ENCODE results near the gene TMTC3. TPM values are rescaled to one million over a fixed set of nuclear protein-coding genes. Genes with fewer than 3 reads are reported as not detected.

TMTC3 gene
- total RNA-seq, 2 experiments from 2014 or later = 5.5 to 9.4 TPM

GRCh38 chr12:88188180-88188579 is 46.1 kb downstream of the TMTC3 start:
- POLR2A ChIA-PET = interaction anchor here (0.7 to 1.4 kb wide), 2 partner anchors 13 to 31 kb away, joined by 4 read pairs; no protein-coding TSS in a partner anchor
- BruUV-seq (replicated peaks) = no TSS peak
- H3K36me3 ChIP-seq (ENCODE audit: insufficient read depth, low read length) = peaks cover 21% of the 10 kb centered on the region; the same call in 1 of the 2 replicates

GRCh38 chr12:88192426-88192825 is 50.3 kb downstream of the TMTC3 start:
- Histone ChIP-seq H3K4me1 (ENCODE audit: insufficient read depth, low read length, poor library complexity, severe bottlenecking) (no peaks in the 10 kb centered on the region), H4K20me1 (ENCODE audit: insufficient read depth, low read length) (no peaks in the 10 kb centered on the region), H3K79me2 (ENCODE audit: insufficient read depth, low read depth, low read length) (no peaks in the 10 kb centered on the region), H2AFZ (ENCODE audit: low read length) (no peak overlapping the region), H3K27ac (ENCODE audit: low read depth, low read length, poor library complexity, severe bottlenecking) (no peak overlapping the region), H3K36me3 (ENCODE audit: insufficient read depth, low read length) (peaks cover 30% of the 10 kb centered on the region), H3K4me3 (ENCODE audit: low read depth, low read length, poor library complexity, severe bottlenecking) (no peak overlapping the region), H3K4me2 (ENCODE audit: low read length) (no peak overlapping the region), H3K9me3 (ENCODE audit: low read length) (no peaks in the 10 kb centered on the region), H3K9me2 (ENCODE audit: insufficient read depth, low read length) (no peaks in the 10 kb centered on the region)
- BruUV-seq (replicated peaks) = no TSS peak
- POLR2A ChIA-PET = no interaction called here
- TF ChIP-seq CTCF (conservative IDR thresholded peaks at IDR 0.05; ENCODE audit: low read length) = no peak
- no peak for TF ChIP-seq EZH2phosphoT487 (IDR thresholded peaks at IDR 0.05; ENCODE audit: borderline replicate concordance, low read depth, low read length)
- intact Hi-C loops (cut with micrococcal nuclease; ENCODE audit: unreplicated experiment) = no loop called here
- DNase-seq (ENCODE audit: low spot score) = no peak
- CTCF ChIA-PET (ENCODE audit: unreplicated experiment) = no interaction called here

More at GRCh38 chr12:88188180-88188579, 46.1 kb downstream of the TMTC3 start:
- intact Hi-C loops (cut with micrococcal nuclease; ENCODE audit: unreplicated experiment) = no loop called here
- Histone ChIP-seq H3K79me2 (ENCODE audit: insufficient read depth, low read depth, low read length) (no peaks in the 10 kb centered on the region), H3K4me1 (ENCODE audit: insufficient read depth, low read length, poor library complexity, severe bottlenecking) (no peaks in the 10 kb centered on the region), H3K4me3 (ENCODE audit: low read depth, low read length, poor library complexity, severe bottlenecking) (no peak overlapping the region), H3K27ac (ENCODE audit: low read depth, low read length, poor library complexity, severe bottlenecking) (no peak overlapping the region), H3K9me3 (ENCODE audit: low read length) (peaks cover 4% of the 10 kb centered on the region; the same call in 1 of the 2 replicates), H4K20me1 (ENCODE audit: insufficient read depth, low read length) (no peaks in the 10 kb centered on the region), H2AFZ (ENCODE audit: low read length) (no peak overlapping the region), H3K4me2 (ENCODE audit: low read length) (no peak overlapping the region), H3K9me2 (ENCODE audit: insufficient read depth, low read length) (no peaks in the 10 kb centered on the region)
- no peak for TF ChIP-seq EZH2phosphoT487 (IDR thresholded peaks at IDR 0.05; ENCODE audit: borderline replicate concordance, low read depth, low read length)
- TF ChIP-seq CTCF (conservative IDR thresholded peaks at IDR 0.05; ENCODE audit: low read length) = no peak
- CTCF ChIA-PET (ENCODE audit: unreplicated experiment) = no interaction called here
- DNase-seq (ENCODE audit: low spot score) = no peak

GRCh38 chr12:88194868-88195267 is 52.8 kb downstream of the TMTC3 start:
- DNase-seq (ENCODE audit: low spot score) = no peak
- intact Hi-C loops (cut with micrococcal nuclease; ENCODE audit: unreplicated experiment) = no loop called here
- no peak overlapping the region for H2AFZ ChIP-seq (ENCODE audit: low read length)
- no peak overlapping the region for H3K27ac ChIP-seq (ENCODE audit: low read depth, low read length, poor library complexity, severe bottlenecking)
- no TSS peak for BruUV-seq (replicated peaks)
- H3K4me3 ChIP-seq (ENCODE audit: low read depth, low read length, poor library complexity, severe bottlenecking) = no peak overlapping the region
- no peaks in the 10 kb centered on the region for H3K9me2 ChIP-seq (ENCODE audit: insufficient read depth, low read length)
- CTCF ChIA-PET (ENCODE audit: unreplicated experiment) = no interaction called here
- POLR2A ChIA-PET = interaction anchor here (0.7 to 1.0 kb wide), 3 partner anchors 8 to 1609 kb away, joined by 3 read pairs; no protein-coding TSS in a partner anchor
- H4K20me1 ChIP-seq (ENCODE audit: insufficient read depth, low read length) = no peaks in the 10 kb centered on the region
- H3K9me3 ChIP-seq (ENCODE audit: low read length) = no peaks in the 10 kb centered on the region
- H3K4me2 ChIP-seq (ENCODE audit: low read length) = no peak overlapping the region
- TF ChIP-seq CTCF (conservative IDR thresholded peaks at IDR 0.05; ENCODE audit: low read length) (no peak), EZH2phosphoT487 (IDR thresholded peaks at IDR 0.05; ENCODE audit: borderline replicate concordance, low read depth, low read length) (no peak)
- peaks cover 30% of the 10 kb centered on the region for H3K36me3 ChIP-seq (ENCODE audit: insufficient read depth, low read length)
- H3K79me2 ChIP-seq (ENCODE audit: insufficient read depth, low read depth, low read length) = no peaks in the 10 kb centered on the region
- no peaks in the 10 kb centered on the region for H3K4me1 ChIP-seq (ENCODE audit: insufficient read depth, low read length, poor library complexity, severe bottlenecking)
